AG10803 (cell line): ENCODE measurements around the gene CABLES2.

Source experiments
- DNase-seq: peaks from one replicate; pipeline ENCODE4 v3.0.0; 2010; ENCODE audit warnings: low read depth
- H3K4me3 ChIP-seq: 2 replicates; pipeline ENCODE4 v1.5.1; 2011; ENCODE audit warnings: mild to moderate bottlenecking, low read length, control low read depth
- CTCF ChIP-seq: conservative IDR thresholded peaks from 2 replicates; pipeline ENCODE4 v1.5.1; 2011; ENCODE audit warnings: mild to moderate bottlenecking, low read length, control low read depth, inconsistent platforms

Gene CABLES2

GRCh38 chr20:62451156-62451767 lies 44.2 kb upstream of the CABLES2 start:
- no peak for TF ChIP-seq CTCF
- DNase-seq = no peak

GRCh38 chr20:62449951-62450691 lies 43.0 kb upstream of the CABLES2 start:
- no peak for DNase-seq
- TF ChIP-seq CTCF = no peak
- H3K4me3 ChIP-seq = no peak overlapping the region

More at GRCh38 chr20:62451156-62451767, 44.2 kb upstream of the CABLES2 start:
- no peak overlapping the region for H3K4me3 ChIP-seq

- H3K4me3 ChIP-seq = no peak overlapping the region
- TF ChIP-seq CTCF = no peak
- no peak for DNase-seq
Observed at GRCh38 chr20:62448788-62449187, 41.7 kb upstream of the CABLES2 start.

- TF ChIP-seq CTCF = no peak
- no peak overlapping the region for H3K4me3 ChIP-seq
- DNase-seq = no peak
Observed at GRCh38 chr20:62448038-62448437, 41.0 kb upstream of the CABLES2 start.

- TF ChIP-seq CTCF = no peak
- no peak overlapping the region for H3K4me3 ChIP-seq
Observed at GRCh38 chr20:62446888-62447869, 40.1 kb upstream of the CABLES2 start.

GRCh38 chr20:62446481-62446880 lies 39.4 kb upstream of the CABLES2 start:
- no peak for TF ChIP-seq CTCF
- no peak overlapping the region for H3K4me3 ChIP-seq
- no peak for DNase-seq

More at GRCh38 chr20:62446888-62447869, 40.1 kb upstream of the CABLES2 start:
- no peak for DNase-seq
